HG03460 (cell line): Measurements from ENCODE around the gene SLC35F3.

Source experiments
- ATAC-seq: cut with Tn5 transposase; IDR thresholded peaks from one replicate; pipeline ENCODE4 v1.9.1; 2021; ENCODE audit not compliant: unreplicated experiment

SLC35F3 gene

GRCh38 chr1:234348964-234349363, 444.5 kb downstream of the SLC35F3 start:
- no peak for ATAC-seq

GRCh38 chr1:234355782-234356510, 451.5 kb downstream of the SLC35F3 start:
- no peak for ATAC-seq

GRCh38 chr1:234356615-234357269, 452.3 kb downstream of the SLC35F3 start:
- ATAC-seq: peak; percentile 69

GRCh38 chr1:234357831-234358230, 453.4 kb downstream of the SLC35F3 start:
- no peak for ATAC-seq

GRCh38 chr1:234361102-234361603, 456.7 kb downstream of the SLC35F3 start:
- no peak for ATAC-seq

- ATAC-seq: no peak
Measured at GRCh38 chr1:234362558-234362957, 458.1 kb downstream of the SLC35F3 start.

GRCh38 chr1:234368320-234369032, 464.0 kb downstream of the SLC35F3 start:
- ATAC-seq: no peak

- no peak for ATAC-seq
Measured at GRCh38 chr1:234369033-234369430, 464.6 kb downstream of the SLC35F3 start.

- no peak for ATAC-seq
Measured at GRCh38 chr1:234369784-234370183, 465.3 kb downstream of the SLC35F3 start.

- ATAC-seq: no peak
Measured at GRCh38 chr1:234371414-234371813, 466.9 kb downstream of the SLC35F3 start.

GRCh38 chr1:234372011-234372757, 467.7 kb downstream of the SLC35F3 start:
- no peak for ATAC-seq

- peak; percentile 94 for ATAC-seq
Measured at GRCh38 chr1:234373064-234373958, 468.8 kb downstream of the SLC35F3 start, which contains the start of gene COA6. TSS of gene COA6 (plus strand) at chr1:234373456. CDS start at chr1:234373467, 11 bp downstream.

GRCh38 chr1:234373959-234374254, 469.4 kb downstream of the SLC35F3 start:
- ATAC-seq: no peak
